ENCODE data around the gene SFSWAP.
"Not testable (repeated sequence)": the region's sequence is repeated elsewhere in the genome, so short reads cannot be mapped to it uniquely, and the experiment has no call there.

Gene SFSWAP

DNA sequence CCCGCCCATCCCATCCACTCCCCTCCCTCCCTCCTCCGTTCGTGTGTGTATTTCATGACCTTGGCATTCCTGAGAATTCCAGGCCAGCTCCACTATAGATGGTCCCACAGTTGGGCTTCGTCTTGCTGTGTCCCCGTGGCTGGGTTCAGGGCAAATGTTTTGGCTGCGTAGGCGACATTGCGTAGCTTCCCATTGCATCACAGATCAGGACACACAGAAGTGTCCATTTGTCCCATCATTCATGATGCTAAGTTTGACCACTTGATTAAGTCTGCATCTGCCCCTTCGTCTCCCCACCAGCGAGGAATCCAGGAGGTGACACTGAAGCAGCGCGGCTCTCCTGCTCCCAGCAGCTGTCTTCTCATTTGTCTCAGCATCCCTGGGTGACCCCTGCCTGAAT, 78.7 kb downstream of the SFSWAP start:
- DNase-seq (ENCODE audit: low read depth): no peak

- no peak for DNase-seq (ENCODE audit: low read depth)
Measured at GRCh38 chr12:131793243-131794022, 82.5 kb downstream of the SFSWAP start.

DNA sequence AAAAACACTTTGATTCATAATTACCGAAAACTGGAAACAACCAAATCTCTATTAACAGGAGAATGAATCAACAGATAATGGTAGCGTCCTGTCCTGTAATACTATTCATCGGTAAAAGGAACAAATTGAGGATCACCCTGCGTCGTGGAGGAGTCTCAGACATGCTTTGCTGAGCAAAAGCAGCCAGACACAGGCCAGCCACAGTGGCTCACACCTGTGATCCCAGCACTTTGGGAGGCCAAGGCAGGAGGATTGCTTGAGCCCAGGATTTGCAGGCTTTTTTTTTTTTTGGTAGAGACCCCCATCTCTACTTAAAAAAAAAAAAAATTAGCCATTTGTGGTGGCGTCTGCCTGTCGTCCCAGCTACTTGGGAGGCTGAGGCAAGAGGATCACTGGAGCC, 83.2 kb downstream of the SFSWAP start:
- DNase-seq (ENCODE audit: low read depth): no peak

DNA sequence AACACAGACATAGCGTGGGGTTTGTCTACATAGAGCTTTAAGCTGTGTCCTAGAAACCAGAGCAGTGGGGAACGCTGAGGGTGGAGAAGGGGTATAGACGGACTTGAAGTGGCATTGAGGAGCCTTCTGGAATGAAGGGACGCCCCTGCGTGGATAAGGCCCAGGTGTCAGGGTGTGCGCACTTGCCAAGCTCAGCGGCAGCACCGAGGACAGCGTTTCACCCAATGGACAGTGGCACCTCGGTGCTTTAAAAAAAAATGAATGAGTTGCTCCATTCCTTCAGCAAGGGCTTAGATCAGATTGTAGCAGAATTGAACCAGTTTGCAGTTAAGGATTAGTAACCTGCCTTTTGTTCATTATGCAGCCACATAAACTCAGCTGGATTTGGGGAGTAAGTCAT, 83.7 kb downstream of the SFSWAP start:
- no peak for DNase-seq (ENCODE audit: low read depth)

GRCh38 chr12:131795064-131795463, 84.2 kb downstream of the SFSWAP start:
- DNase-seq (ENCODE audit: low read depth): no peak

GRCh38 chr12:131795690-131796410, 85.0 kb downstream of the SFSWAP start:
- DNase-seq (ENCODE audit: low read depth): no peak

- no peak for DNase-seq (ENCODE audit: low read depth)
Measured at GRCh38 chr12:131796411-131796736, 85.5 kb downstream of the SFSWAP start.

GRCh38 chr12:131796754-131797587, 86.1 kb downstream of the SFSWAP start:
- no peak for DNase-seq (ENCODE audit: low read depth)

GRCh38 chr12:131797588-131797934, 86.7 kb downstream of the SFSWAP start:
- DNase-seq (ENCODE audit: low read depth): no peak

DNA sequence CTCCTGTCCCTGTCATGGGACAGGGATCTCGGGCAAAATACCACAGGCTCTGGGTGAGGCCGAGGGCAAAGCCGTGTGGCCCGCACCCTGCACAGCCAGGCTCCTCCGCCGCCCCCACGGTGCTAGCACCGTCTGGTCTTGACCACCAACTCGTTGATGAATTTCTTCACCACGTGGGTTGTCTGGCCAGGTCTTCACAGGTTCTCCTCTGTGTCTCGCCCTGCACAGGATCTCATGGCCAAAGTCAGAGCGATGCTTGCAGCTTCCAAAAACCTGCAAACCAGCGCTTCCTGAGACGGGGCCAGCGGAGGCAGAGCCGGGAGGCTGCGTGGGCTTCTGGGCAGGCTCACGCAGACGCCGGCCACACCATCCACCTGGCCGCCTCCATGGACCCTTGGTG, 88.3 kb downstream of the SFSWAP start:
- no peak for DNase-seq (ENCODE audit: low read depth)

- DNase-seq (ENCODE audit: low read depth): no peak
Measured at GRCh38 chr12:131799828-131800593, 89.1 kb downstream of the SFSWAP start.

DNA sequence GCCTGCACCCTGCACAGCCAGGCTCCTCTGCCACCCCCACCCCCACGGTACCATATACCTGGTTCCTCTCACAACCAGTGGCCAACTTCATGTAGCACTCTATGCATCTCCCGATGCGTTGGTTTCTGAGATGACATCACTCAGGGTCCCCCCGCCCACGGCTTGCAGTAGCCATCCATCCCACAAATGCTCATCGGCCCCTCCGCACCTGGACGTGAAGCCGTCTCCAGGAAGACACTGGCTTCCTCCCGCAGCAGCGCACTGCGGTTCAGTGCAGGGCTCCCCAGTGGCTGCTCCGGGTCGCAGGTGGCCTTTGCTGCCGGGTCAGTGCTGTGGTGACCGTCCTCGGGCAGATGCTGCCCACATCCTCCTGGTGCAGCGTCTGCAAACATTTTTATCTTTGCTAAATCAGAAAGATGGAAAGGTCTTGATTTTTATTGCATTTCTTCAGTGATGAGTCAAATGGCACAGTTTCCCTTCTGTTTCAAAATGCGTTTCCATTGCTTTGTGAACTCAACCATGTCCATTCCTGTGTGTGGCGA, 89.8 kb downstream of the SFSWAP start:
- DNase-seq (ENCODE audit: low read depth): no peak

DNA sequence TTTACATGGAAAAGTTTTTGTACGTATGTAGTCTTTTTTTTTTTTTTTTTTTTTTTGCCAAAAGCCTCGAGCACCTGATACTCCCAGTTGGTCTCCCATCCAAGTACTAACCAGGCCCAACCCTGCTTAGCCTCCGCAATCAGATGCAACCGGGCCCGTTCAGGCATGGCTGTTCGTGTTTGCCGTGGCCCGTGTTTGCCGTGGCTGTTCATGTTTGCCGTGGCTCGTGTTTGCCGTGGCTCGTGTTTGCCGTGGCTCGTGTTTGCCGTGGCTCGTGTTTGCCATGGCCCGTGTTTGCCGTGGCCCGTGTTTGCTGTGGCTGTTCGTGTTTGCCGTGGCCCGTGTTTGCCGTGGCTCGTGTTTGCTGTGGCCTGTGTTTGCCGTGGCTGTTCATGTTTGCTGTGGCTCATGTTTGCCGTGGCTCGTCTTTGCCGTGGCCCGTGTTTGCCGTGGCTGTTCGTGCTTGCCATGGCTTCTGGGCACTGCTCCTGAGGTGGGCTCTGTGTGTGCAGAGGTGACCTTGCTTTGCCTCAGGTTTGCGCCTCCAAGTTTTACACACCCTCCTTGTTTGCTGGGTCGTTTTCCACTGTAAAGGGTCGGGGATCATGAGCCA, 90.5 kb downstream of the SFSWAP start:
- DNase-seq (ENCODE audit: low read depth): no peak

DNA sequence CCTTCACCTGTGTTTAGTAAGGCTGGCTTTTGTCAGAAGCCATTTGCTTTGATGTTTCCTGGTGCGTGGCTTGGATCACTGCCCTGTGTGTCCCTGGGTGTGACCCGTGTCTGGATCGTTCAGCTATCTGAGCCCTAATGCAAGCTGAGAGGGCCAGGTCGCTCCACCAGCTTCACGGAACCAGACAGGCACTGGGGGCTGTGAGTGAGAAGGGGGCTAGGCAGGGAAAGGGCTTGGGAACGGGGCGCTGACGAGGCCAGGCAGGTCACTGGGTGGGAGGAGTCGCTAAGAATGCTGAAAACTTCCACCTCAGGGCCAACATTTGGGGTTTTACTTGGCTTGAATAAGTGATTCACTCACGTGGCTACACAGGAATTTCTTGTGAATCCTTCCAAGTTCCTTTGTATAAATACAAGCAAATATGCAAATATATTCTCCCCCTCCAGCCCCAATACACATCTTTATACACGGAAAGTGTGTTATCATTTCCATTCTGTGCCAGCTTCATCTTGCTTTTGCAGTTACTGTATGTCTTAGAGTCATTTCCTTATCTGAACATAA, 93.2 kb downstream of the SFSWAP start:
- DNase-seq (ENCODE audit: low read depth): no peak

DNA sequence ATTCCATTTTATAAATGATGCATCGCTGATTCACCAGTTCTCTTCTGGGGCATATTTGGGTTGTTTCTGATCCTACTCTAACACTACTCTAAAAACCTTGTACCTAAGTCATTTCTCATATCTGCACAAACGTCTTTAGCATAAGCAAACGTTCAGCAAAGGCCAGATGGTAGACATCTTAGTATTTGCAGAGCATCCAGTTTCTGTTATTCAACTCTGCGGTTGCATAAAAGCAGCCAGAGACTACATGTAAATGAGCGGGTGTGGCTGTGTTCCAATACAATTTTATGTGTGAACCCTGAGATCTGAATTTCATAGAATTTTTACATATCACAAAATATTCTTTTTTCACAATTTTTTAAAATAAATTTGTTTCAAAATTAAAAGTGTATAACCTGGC, 94.5 kb downstream of the SFSWAP start:
- DNase-seq (ENCODE audit: low read depth): no peak

DNA sequence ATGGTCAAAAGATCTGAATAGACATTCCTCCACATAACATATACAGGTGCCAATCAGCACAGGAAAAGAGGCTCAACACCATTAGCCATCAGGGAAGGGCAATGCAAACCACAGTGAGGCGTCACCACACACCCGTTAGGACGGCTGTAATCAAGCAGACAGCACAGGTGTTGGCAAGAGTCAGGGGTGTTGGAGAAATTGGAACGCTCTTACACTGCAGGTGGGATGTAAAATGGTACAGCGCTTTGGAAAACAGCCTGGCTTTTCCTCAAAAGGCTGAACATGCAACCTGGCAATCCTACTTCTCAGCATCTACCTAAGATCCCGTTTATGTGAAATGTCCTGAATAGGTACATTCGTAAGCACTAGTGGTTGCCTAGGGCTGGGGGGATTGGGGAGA, 95.8 kb downstream of the SFSWAP start:
- no peak for DNase-seq (ENCODE audit: low read depth)

DNA sequence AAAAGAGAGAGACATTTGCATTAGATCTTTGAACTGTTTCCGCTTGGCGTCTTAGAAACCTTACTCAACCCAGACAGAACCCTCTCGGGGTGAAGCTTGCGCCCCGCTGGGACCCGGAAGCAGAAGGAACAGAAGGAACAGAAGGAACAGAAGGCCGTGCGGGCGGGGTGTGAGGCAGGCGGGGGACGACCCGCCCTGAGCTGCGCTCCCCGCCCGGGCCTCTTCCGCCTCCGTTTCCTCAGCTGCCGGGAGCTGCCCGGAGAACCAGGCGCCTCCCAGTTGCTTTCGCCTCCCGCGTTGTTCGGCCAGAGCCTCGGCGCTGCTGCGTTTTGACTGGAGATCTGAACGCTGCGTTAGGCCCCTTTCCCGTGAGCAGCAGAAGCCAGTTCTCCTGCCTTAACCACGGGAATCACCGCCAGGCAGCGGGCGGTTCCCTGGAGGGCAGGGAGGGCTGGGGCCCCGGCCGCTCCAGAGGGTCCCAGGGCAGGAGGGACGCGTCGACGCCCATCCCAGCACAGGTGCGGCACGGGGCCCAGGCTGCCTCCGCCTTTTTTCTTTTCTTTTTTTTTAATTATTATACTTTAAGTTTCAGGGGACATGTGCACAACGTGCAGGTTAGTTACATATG, 98.0 kb downstream of the SFSWAP start:
- DNase-seq (ENCODE audit: low read depth): no peak

DNA sequence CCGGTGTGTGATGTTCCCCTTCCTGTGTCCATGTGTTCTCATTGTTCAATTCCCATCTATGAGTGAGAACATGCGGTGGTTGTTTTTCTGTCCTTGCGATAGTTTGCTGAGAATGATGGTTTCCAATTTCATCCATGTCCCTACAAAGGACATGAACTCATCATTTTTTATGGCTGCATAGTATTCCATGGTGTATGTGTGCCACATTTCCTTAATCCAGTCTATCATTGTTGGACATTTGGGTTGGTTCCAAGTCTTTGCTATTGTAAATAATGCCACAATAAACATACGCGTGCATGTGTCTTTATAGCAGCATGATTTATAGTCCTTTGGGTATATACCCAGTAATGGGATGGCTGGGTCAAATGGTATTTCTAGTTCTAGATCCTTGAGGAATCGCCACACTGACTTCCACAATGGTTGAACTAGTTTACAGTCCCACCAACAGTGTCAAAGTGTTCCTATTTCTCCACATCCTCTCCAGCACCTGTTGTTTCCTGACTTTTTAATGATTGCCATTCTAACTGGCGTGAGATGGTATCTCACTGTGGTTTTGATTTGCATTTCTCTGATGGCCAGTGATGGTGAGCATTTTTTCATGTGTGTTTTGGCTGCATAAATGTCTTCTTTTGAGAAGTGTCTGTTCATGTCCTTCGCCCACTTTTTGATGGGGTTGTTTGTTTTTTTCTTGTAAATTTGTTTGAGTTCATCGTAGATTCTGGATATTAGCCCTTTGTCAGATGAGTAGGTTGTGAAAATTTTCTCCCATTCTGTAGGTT, 98.8 kb downstream of the SFSWAP start:
- not testable (repeated sequence) for DNase-seq (ENCODE audit: low read depth)

- no peak for DNase-seq (ENCODE audit: low read depth)
Measured at GRCh38 chr12:131810726-131811125, 99.8 kb downstream of the SFSWAP start.

GRCh38 chr12:131815131-131815530, 104.2 kb downstream of the SFSWAP start:
- DNase-seq (ENCODE audit: low read depth): no peak
